ENCODE measurements around the gene NSMCE1. TPM values are rescaled to one million over a fixed set of nuclear protein-coding genes. Genes with fewer than 3 reads are reported as not detected.

NSMCE1 gene
- total and polyA plus RNA-seq, 2 of the 8 experiments (the other 6 are each of a cell fraction or from before 2014, with no cell fraction given), result 8.1 to 16.6 TPM

DNA sequence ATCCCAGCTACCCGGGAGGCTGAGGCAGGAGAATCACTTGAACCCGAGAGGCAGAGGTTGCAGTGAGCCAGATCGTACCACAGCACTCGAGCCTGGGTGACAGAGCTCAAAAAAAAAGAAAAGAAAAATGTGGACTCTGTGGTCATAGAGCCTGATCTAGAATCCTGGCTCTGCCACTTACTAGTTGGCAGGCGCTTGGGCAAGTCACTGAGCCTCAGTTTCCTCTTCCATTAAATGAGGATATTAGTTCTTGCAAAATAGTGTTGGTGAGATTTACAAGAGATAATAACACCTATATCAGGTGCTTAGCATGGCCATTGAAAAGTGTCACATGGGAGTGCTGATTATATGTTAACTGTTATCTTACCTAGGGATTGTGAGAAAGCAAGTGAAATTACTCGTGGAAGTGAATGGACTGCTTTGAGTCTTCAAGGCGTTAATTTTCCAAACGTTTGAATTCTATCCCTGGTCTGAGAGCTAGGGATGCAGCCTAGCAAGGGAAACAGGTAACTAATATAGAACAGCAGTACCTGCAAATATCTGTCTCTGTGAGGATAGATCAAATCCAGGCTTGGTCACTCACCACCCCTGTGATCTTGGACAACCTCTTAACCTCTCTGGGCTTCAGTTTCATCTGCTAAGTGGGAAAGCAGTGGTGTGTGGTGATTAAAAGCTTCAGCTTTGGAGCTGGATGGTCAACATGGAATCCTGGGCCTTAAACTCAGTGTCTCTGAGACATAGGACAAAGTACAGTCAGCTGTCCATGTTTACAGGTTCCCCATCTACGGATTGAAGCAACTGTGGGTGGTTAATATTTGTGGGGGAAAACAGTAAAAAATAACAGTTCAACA lies 953 bp upstream of the NSMCE1 start:
- H3K56ac ChIP-seq (replicated peaks; ENCODE audit: insufficient read length, low read depth, low read length), result no peak overlapping the region
- H2BK15ac ChIP-seq (ENCODE audit: low read length), result 0 out of 2 replicates have a peak overlapping the region, but pooled peaks have one; percentile 47
- H2BK20ac ChIP-seq (ENCODE audit: low read length), result no peak overlapping the region
- no peak overlapping the region for H3K4ac ChIP-seq (replicated peaks; ENCODE audit: insufficient read length, low read depth, low read length)
- DNase-seq (ENCODE audit: low read depth in 1 of 2, low spot score in 2 of 2) (no peak), FAIRE-seq (no peak)
- no peak overlapping the region for H2AFZ ChIP-seq (ENCODE audit: low read length)
- H3K23me2 ChIP-seq (ENCODE audit: low read depth, low read length), result peaks cover 6% of the 10 kb centered on the region; the same call in 1 of the 2 replicates
- no peak overlapping the region for H2BK120ac ChIP-seq (replicated peaks; ENCODE audit: low read depth, low read length)
- no peak overlapping the region for H3K18ac ChIP-seq (ENCODE audit: extremely low read depth, low read length)
- no peak overlapping the region for H3K27ac ChIP-seq (ENCODE audit: low read depth, low read length)
- no peak overlapping the region for H3K9ac ChIP-seq (replicated peaks in 1 of 4; ENCODE audit: extremely low read depth in 1 of 4, low read depth in 3 of 4, low read length in 3 of 4)
- H2BK5ac ChIP-seq (ENCODE audit: low read depth, low read length), result no peak overlapping the region
- H3K27me3 ChIP-seq (replicated peaks in 1 of 4; ENCODE audit: control insufficient read depth in 3 of 4, extremely low read depth in 1 of 4, insufficient read depth in 3 of 4, low read length in 3 of 4), result no peaks in the 10 kb centered on the region
- no peaks in the 10 kb centered on the region for H3K79me2 ChIP-seq (ENCODE audit: control insufficient read depth in 1 of 2, insufficient read depth in 2 of 2, low read length in 2 of 2)
- H3K4me2 ChIP-seq (ENCODE audit: insufficient read depth in 1 of 2, low read depth in 2 of 2, low read length in 2 of 2), result peak overlapping the region in 1 of 2 experiments; percentile 82; a peak in 1 of 4 replicates
- WGBS, 2 experiments (ENCODE audit: extremely low coverage in 1 of 2, insufficient coverage in 1 of 2, insufficient read length in 1 of 2, insufficient replicate concordance in 2 of 2, low coverage in 1 of 2, low lambda C conversion rate in 2 of 2, missing lambda C conversion rate in 1 of 2), result 87% methylated on average over 9 of the region's 9 CpGs; no CpG with 5 or more reads in 1 of the 2 experiments
- H4K91ac ChIP-seq (replicated peaks; ENCODE audit: insufficient read length, low read length), result no peak overlapping the region
- H4K5ac ChIP-seq (ENCODE audit: insufficient read length, low read depth, low read length), result no peak overlapping the region
- POLR2A ChIA-PET (ENCODE audit: partially characterized antibody), result no interaction called here
- CTCF ChIA-PET (ENCODE audit: partially characterized antibody), result interaction anchor here (2.3 kb wide), 1 partner anchor 35 kb away, joined by 9 read pairs; no protein-coding TSS in a partner anchor
- no peaks in the 10 kb centered on the region for H3K9me3 ChIP-seq (ENCODE audit: insufficient read depth in 2 of 2, low read depth in 1 of 2, low read length in 1 of 2)
- H3K79me1 ChIP-seq (ENCODE audit: low read depth, low read length), result no peaks in the 10 kb centered on the region
- no peak overlapping the region for H2AK5ac ChIP-seq (ENCODE audit: low read depth, low read length)
- no peak overlapping the region for H4K8ac ChIP-seq (ENCODE audit: extremely low read depth, insufficient read depth, low read length)
- no peak overlapping the region for H2BK12ac ChIP-seq (ENCODE audit: low read depth, low read length)
- H3K36me3 ChIP-seq (ENCODE audit: control insufficient read depth in 2 of 4, insufficient read depth in 4 of 4, low read length in 3 of 4), result no peaks in the 10 kb centered on the region; a peak in 1 of 8 replicates
- peak overlapping the region in 1 of 4 experiments; percentile 56; a peak in 1 of 8 replicates for H3K4me3 ChIP-seq (ENCODE audit: extremely low read depth in 1 of 4, insufficient read depth in 2 of 4, low read depth in 3 of 4, low read length in 4 of 4)
- H3K23ac ChIP-seq (ENCODE audit: insufficient read length), result no peak overlapping the region
- H3K14ac ChIP-seq (ENCODE audit: insufficient read length), result no peak overlapping the region
- peaks cover 0 to 9% (median 0%) of the 10 kb centered on the region in 4 experiments; a peak in 2 of 7 replicates for H3K4me1 ChIP-seq (replicated peaks in 1 of 4; ENCODE audit: control insufficient read depth in 3 of 4, insufficient read depth in 4 of 4, low read length in 3 of 4)
- no peaks in the 10 kb centered on the region for H4K20me1 ChIP-seq (replicated peaks in 1 of 2; ENCODE audit: control insufficient read depth in 1 of 2, insufficient read depth in 2 of 2, low read length in 2 of 2)
- TF ChIP-seq TAF7 (optimal IDR thresholded peaks at IDR 0.05; ENCODE audit: borderline replicate concordance, low read depth, low read length), result no peak
- no peak for TF ChIP-seq GTF2F1 (IDR thresholded peaks at IDR 0.05; ENCODE audit: borderline replicate concordance, low read depth, low read length)
- TF ChIP-seq EGR1 (IDR thresholded peaks at IDR 0.05; ENCODE audit: borderline replicate concordance, low read depth, low read length), result no peak
- no peak for TF ChIP-seq BCL11A (IDR thresholded peaks at IDR 0.05; ENCODE audit: low read depth in 2 of 2, low read length in 2 of 2)
- TF ChIP-seq TAF1 (IDR thresholded peaks at IDR 0.05; ENCODE audit: low read depth, low read length), result no peak
- no peak for TF ChIP-seq SAP30 (IDR thresholded peaks at IDR 0.05; ENCODE audit: insufficient read depth, insufficient replicate concordance, low read length)
- TF ChIP-seq ASH2L (IDR thresholded peaks at IDR 0.05; ENCODE audit: low read length), result no peak
- no peak for TF ChIP-seq SIRT6 (IDR thresholded peaks at IDR 0.05; ENCODE audit: low read length)
- no peak for TF ChIP-seq SP1 (IDR thresholded peaks at IDR 0.05; ENCODE audit: low read depth, low read length)
- TF ChIP-seq YY1 (IDR thresholded peaks at IDR 0.05; ENCODE audit: low read depth, low read length), result no peak
- TF ChIP-seq ZNF274 (IDR thresholded peaks at IDR 0.05; ENCODE audit: borderline replicate concordance, extremely low read depth, low read length), result no peak
- no peak for TF ChIP-seq NANOG (IDR thresholded peaks at IDR 0.05; ENCODE audit: insufficient read depth, low read depth, low read length, poor library complexity, severe bottlenecking)
- no peak for TF ChIP-seq SIX5 (IDR thresholded peaks at IDR 0.05; ENCODE audit: low read depth, low read length)

All from H1 (cell line).